PFSK-1 (cell line): Measurements from ENCODE around the gene TTC28.

Experiments used
- SIN3A ChIP-seq: IDR thresholded peaks from 2 replicates; pipeline ENCODE4 v1.6.1; 2012; ENCODE audit warnings: mild to moderate bottlenecking, low read length, moderate library complexity, borderline replicate concordance; ENCODE audit not compliant: insufficient read depth
- TAF1 ChIP-seq: IDR thresholded peaks from 2 replicates; pipeline ENCODE4 v1.6.1; 2012; ENCODE audit warnings: low read length, control low read depth, borderline replicate concordance; ENCODE audit not compliant: insufficient read depth

- TF ChIP-seq SIN3A (no peak), TAF1 (no peak)
Measured at GRCh38 chr22:28428271-28428670, 251.4 kb downstream of the TTC28 start.
